HG03378 (cell line): ENCODE measurements around the gene AUTS2.
"Not testable (repeated sequence)": the region's sequence is repeated elsewhere in the genome, so short reads cannot be mapped to it uniquely, and the experiment has no call there.

ENCODE experiments used
- ATAC-seq: cut with Tn5 transposase; IDR thresholded peaks from one replicate; pipeline ENCODE4 v1.9.1; 2021; ENCODE audit warnings: mild to moderate bottlenecking, moderate library complexity; ENCODE audit not compliant: unreplicated experiment

Gene AUTS2

DNA sequence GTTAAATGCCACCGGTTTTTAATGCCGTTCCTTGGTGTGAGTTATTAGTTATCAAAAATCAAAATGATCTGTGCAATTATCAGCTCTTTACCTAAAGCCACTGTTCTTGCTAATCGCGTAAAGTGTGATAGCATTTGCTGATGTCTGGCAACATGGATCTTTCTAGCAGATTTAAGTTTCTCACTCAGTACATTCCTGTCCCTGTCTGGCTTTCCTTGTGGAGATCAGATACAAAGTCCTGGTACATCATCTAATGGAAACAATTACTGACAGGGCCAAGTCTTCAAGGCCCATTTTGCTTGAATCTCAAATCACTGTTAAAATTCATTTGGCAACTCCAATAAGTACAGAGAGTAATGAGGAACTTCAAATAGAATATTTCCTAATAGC is 755.7 kb downstream of the AUTS2 start:
- ATAC-seq, result no peak

DNA sequence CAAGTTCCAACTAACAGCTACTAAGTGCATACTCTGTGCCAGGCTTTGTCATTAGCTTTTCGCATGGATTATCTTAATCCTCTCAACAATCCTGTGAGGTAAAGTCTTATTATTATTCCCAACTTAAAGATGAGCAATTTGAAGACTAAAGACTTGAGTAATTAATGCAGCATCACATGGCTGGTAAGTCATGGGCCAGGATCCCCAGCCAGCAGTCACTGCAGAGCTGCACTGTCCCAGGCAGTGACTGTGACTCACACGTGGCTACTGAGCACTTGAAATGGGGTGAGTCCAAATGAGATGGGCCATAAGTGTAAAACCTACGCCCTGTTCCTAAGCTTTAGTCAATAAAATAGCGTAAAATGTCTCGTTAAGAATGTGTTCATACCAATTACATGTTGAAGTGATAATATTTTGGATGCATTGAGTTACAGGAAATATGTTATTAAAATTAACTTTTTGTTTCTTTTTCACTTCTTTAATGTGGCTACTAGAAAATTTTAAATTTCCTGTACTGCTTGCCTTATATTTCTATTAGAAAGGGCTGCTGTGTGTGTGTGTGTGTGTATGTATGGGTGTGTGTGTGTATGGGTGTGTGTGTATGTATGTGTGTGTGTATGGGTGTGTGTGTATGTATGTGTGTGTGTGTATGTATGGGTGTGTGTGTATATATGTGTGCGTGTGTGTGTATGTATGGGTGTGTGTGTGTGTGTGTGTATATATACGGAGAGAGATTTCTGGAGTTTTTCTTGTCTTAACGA is 756.3 kb downstream of the AUTS2 start:
- ATAC-seq, result no peak

DNA sequence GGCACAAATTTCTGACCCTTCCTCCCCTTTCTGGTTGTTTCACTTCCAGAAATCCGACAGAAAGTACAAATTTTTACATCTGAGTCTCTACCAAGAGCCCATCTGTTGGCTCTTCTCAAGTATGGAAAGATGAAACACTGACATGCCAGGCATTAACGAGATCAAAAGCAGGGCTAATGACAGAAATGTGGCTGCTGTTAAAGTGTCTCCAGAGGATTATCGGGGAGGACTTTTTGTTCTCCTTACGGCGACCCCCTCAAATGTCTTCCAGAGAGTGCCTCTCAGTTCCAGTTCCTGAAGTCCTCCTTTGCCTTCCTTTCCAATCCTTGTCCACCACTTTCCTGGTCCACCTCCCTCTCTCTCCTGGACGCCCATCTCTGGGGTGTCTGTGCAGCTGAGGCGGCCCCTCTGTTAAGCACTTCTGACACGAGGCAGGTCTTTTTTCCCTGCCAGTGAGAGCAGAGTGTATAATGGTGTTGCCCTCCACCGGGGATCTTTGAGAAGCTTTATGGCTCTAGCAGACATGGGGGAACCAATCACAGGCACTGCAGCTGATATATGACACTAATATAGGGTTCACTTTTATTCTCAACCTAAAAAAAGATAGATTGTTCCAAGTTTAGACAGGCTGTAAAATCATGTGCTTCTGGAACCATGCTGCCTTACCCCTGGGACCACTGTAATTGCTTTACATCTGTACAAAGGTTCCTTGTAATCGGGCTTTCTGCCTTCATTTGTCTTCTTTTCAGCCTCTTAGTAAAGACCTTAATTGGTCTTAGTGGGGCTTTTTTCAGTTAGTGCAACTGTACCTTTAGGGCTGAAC is 757.1 kb downstream of the AUTS2 start:
- ATAC-seq, result no peak

DNA sequence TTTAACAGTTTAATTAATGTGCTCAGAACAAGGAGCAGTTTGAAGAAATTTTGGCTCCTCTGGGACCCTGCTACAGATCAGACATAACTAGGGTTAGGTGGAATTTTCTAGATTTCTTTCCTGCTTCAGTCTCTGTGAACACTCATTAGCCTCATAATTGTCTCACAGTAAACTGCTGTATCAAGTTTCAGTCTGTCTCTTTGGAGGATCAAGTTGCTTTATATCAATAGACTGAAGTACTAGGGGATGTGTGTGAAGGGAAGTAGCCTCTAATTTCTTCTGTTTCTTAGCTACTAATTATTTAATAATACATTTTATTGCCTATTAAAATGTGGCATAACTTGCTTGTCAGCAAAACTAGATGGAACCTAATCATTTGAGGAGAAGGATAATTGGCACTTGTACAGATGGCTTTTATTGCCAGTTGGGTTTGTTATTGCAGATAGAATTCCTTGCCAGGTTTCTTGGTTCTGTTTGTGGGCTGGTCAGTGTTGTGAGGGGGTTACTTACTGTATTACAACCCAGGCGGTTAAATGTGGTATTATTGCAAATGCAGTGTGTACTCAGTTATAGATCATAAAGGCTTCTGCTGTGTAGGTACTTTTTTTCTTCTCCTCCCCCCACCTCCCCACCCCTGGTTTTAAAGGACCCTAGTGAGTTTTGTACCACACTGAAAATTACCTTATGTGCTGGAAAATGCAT is 758.0 kb downstream of the AUTS2 start:
- ATAC-seq, result no peak

DNA sequence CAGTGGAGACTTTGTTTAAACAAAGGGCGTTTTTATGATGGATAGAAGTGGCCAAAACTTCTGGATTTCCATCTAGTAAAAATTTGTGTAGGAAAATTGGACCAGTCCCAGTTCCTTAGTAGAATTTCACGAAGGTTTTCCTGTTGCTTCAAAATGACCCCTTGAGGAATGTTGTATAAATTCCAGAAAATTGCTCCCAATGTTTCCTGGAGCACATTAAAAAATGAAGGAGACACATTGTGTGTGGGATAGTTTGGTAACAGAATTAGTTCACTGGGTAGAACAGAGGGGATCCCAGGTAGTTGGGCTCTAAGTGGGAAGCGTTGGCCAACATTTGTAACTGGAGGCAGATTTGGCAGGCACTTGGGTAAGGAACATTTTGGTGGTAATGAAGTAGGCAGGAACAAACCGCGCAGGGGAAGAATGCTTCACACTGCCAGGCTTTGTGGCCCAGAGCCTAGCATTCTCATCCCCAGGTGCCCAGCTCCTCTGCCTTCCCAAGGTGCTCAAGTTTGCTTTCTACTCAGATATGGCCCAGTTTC is 758.6 kb downstream of the AUTS2 start:
- no peak for ATAC-seq

DNA sequence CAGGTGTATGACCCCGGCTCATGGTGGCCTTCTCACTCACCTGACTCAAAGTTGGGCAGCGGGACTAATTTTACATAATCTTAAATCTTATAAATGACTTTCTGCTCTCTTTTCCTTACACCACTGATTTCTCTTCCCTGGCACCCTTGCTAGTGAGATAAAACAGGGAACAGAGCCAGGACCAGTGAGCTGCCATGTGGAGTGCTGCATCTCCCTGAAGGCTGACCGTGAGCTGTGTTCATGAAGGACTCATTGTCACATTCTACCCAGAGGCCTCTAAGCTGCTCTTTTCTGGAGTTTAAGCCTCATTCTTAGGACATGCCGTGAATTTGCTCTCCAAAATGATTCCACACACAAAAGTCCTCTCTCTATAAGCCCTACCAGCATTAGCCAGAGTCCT is 762.3 kb downstream of the AUTS2 start:
- no peak for ATAC-seq

DNA sequence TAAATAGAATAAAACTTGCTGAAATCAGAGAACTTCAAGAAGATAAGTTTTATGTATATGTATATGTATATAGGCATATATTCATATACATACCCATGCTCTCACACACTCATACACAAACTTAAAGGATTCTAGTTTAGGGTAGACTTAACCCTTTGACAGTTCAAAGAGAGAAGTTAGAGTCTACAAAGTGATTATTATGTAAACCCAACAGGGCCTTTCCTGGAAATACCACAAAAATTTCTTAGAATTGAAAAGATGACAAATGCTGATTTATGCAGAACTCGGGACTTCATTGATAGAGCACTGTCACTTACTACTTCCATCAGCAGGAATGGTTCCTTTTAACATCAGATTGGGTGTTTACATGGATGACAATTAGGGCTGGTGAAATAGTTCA is 763.5 kb downstream of the AUTS2 start:
- ATAC-seq, result no peak

DNA sequence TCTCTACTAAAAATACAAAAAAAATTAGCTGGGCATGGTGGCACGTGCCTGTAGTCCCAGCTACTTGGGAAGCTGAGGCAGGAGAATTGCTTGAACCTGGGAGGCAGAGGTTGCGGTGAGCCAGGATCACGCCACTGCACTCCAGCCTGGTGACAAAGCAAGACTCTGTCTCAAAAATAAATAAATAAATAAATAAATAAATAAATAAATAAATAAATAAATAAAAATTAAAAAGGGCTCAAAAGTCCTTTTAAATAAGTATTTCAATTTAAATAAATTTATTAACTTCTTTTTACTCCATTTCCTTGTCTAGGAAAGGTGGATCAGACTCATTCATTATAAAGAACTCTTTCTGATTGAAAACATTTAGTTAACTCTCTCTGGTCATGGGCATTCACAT is 766.1 kb downstream of the AUTS2 start:
- ATAC-seq, result not testable (repeated sequence)

DNA sequence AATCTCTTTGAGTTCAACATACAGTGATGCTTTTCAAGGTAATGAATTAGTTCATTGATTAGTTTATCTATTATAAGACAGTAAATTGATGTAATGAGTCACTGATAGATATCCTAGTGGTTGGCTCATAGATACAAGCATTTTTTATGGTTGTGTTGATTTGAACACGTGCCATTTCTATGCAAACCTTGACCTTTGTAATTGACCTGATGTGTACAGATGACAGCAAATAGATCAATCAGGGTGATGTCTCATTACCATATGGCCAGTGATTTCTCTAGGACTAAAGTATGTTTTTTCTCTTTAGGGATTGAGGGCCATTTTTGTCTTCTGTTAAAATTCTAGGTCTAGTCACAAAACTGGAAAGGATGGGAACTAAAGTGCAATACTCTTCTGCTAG is 773.4 kb downstream of the AUTS2 start:
- no peak for ATAC-seq

DNA sequence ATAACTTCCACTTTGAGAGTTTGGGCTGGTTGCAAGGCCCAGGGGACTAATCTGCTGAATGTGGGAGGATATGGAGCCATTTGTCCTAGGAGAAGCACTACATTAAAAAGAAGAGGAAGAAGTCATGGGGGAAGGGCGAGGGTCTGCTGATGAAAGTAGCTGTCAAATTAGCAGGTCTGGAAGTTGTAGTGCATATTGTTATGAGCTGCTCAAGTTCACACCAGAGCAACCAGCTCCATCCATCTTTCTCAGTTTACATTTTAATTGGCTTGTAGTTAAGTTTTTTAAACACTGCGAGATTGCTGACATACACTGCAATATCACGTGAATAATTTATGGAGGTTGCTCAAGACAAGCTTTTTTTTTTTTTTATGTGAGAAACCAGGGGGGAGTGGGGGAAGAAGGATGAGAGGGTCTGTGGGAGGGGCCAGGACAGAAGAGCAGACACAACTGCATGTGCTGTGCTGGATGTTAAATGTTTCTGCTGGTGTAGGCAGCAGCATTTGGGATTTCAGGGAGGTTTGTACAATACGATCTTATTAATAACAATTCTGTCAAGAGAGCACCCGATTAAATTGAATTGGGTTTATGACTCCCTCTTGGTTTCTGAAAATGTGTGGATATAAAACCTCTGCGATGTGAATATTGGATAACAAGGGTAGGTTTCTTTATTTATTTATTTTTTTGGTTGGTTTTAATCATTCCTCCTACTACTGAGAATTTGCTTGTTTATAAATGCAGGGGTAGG is 774.7 kb downstream of the AUTS2 start:
- ATAC-seq, result no peak

DNA sequence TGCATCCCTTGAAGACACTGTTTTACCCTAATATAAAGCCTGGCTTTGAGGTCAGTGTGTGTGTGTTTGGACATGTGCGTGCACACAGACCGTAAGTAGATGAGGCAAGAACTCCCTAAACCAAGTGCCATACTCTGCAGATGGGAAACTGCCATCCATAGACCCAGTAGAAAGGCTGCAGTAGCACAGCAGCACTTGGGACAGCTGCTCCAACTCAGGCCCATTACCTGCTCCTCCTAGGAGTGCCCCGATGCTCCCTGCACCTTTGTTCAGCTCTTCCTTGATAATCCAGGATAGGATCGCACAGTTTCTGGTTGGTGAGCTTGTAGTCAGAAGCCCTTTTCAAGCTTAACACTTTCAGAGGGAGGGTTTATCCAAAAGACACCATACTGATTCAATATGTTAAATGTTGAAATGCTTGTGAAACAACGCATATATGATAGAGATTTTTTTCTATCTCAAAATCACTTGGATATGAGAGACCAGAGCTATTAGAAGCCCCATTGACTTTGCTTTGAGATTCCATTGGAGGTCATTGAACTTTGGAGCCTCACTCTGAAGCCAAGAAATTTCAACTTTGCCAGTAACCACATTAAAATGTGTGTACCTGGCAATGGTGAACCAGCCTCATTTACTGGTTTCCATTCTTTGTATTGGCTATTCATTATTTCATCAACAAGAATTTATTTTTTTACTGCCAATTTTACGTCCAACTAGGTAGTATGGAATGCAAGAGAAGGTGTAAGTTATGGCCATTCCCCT is 776.7 kb downstream of the AUTS2 start:
- no peak for ATAC-seq

DNA sequence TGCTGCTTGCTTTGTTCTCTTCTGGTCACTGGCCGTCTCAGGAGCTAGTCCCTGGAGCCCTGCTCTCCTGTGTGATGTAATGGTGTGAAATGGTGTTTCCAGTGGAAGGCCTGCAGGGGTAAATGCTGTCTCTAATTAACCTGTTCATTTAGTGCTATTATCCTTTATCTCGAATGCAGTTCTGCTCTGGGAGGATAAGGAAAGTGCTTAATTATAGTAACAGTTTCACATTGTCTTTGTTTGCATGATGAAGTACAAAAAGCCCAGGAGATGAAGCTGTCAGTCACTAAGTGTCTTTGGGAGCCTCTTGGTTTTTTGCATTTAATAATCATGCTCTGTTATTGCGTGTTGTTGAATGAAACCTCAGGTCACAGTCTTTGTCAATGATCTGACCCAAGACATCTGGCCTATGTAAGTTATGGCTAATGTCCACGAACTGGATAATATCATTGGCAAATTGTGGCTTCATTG is 778.3 kb downstream of the AUTS2 start:
- ATAC-seq, result no peak

DNA sequence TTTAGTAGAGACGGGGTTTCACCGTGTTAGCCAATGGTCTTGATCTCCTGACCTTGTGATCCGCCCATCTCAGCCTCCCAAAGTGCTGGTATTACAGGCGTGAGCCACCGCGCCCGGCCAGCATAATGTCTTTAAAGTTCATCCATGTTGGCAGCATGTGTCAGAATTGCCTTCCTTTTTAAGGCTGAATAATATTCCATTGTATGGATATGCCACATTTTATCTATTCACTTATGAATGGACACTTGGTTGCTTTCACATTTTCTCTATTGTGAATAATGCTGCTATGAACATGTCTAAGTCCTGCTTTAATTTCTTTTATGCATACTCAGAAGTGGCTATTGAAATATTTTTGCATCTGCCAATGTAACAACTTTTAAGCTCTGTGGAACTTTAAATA is 779.7 kb downstream of the AUTS2 start:
- no peak for ATAC-seq

DNA sequence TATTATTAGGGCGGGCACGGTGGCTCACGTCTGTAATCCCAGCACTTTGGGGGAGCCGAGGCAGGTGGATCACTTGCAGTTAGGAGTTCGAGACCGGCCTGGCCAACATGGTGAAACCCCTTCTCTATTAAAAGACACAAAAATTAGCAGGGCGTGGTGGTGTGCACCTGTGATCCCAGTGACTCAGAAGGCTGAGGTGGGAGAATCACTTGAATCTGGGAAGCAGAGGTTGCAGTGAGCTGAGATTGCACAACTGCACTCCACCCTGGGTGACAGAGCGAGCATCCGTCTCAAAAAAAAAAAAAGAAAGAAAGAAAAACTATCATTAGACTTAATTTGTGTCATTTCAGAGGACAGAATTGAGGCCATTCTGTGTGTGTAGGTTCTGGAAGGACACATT is 780.9 kb downstream of the AUTS2 start:
- no peak for ATAC-seq

DNA sequence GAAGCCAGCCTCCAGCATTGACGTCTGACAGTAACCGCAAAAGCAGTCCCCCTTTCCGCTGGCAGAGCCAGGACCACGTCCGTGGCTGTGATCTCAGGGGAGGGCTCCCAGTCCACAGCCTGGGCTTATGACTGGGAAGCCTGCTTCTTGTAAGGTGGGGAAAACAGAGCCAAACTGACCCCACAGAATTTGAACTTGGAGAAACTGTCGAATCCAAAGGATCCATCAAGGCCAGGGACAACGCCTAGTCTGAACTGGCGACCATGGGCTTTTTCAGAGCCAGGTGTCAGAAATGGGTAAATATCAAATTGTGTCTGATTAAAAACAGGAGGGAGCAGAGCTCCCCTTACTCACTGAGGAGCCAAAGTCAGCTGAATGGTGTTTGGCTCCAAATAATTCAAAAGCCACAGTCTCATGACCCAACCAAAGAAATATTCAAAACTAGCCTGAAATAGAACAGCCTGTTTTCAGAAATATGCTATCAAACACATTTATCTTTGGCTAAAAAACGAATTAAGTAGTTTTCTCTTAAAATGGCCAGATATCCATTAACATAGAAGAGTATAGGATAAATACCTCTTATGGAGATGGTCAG is 782.2 kb downstream of the AUTS2 start:
- no peak for ATAC-seq

DNA sequence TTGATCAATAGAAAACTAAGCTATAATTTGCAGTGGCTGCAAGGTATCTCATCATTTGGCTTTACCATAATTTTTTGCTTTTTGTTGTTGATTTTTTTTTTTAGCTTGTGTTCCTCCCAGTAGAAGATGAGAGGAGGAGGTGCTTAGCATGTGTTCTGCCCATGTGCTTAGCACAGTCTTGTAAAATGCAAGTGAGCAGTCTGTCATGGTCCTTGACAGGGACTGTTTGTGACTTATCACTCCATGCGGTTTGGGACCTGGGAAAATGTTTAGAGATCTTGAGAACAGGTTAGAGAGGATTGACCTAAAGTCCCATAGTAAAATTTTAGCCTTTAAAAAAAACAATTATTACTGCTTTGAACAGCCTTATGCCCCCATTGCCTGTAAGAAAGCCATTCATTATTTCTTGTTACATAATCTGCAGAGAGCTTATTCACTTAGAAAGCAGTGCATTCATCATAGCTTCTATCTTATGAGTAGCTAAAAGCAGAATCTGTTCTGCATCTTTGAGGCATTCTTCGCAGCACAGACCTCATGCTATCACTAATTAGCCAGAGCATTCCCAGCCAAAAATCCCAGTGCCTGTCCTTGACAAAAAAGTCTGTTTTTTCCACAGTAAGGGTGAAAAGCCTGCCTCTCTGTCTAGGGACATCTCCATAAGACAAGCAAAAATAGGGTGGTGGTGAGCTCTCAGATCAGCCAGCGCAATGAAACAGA is 784.9 kb downstream of the AUTS2 start:
- no peak for ATAC-seq

DNA sequence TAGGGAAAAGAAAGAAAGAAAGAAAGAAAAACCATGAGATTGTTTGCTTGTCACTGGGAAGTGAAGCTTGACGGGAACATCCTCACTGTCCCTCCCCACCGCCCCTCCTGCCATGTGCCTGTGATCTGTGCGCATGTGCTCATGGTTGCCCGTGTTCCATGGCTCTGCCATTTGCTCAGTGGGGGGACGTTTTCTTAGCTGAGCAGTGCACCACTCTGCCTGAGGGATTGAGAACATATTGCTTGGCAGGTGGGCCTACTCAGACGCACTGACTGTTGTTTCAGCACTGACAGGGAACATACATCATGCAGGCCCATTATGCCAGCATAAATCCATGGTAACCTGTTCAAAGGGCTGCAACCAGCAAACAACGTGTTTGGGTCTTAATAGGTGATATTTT is 785.7 kb downstream of the AUTS2 start:
- ATAC-seq, result no peak

DNA sequence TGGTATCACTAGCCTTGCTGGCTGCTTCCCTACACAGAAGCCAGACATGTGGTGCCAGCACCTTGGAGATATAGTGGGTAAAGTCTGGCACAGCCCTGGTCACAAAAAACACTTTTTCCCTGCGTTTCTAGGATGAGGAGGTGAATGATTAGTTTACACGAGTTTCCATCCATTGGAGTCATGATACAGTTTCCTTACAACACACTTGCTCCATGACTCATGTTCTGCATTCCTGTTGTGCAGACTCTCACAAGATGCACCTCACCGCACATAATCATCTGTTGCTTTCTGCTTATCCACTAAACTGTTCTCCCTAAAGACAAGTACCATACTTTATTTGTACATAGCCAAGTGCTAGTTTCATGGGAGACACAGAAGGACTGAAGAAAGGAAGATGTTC is 786.6 kb downstream of the AUTS2 start:
- no peak for ATAC-seq

DNA sequence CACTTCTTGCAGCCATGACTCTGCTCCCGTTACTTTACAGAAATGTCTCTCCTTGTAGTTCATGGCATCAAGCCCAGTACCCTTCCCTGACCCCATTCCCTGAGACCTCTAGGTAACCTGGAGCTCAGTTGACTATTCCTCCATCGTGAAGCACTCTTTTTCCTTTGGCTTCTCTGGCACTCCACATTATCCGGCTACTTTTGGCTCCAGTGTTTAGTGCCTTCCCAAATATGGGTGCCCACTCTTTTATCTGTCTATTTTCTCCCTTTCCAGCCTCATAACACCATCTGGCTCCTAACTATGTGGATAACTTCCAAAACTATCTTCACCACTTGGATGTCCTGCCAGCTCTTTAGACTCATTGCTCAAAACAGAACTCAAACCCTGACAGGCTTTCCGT is 788.9 kb downstream of the AUTS2 start:
- ATAC-seq, result no peak
